ENCODE data around the gene LRRC19.

- TF ChIP-seq EZH2 (IDR thresholded peaks at IDR 0.05; ENCODE audit: borderline replicate concordance, low read depth, low read length, poor library complexity, severe bottlenecking): no peak
- no peak for TF ChIP-seq CTCF (conservative IDR thresholded peaks at IDR 0.05; ENCODE audit: low read depth, low read length)
These were observed 23.7 kb upstream of the LRRC19 start for GRCh38 chr9:27029186-27029585.
